GM12878 (cell line): ENCODE data around the gene FAM114A2. TPM values are rescaled to one million over a fixed set of nuclear protein-coding genes. Genes with fewer than 3 reads are reported as not detected.

Experiments
- ATAC-seq: fragments of 200-7000 bp; cut with Tn5 transposase; 3 replicates; pipeline ENCODE4 v1.9.1; 2020; ENCODE audit warnings: mild to moderate bottlenecking, moderate library complexity
- BruUV-seq: library from RNA; stranded (reverse); fragments of 400-500 nt; replicated peaks from 2 replicates; lab custom pipeline; 2021; lab: Mats Ljungman, UMichigan
- CTCF ChIA-PET: fragments of 300-600 bp; sonication (Branson Sonifier 250); formaldehyde crosslinking; extraction: SDS; loops from one replicate; lab custom pipeline; 2021; ENCODE audit warnings: inconsistent platforms; lab: Yijun Ruan, JAX
- POLR2A ChIA-PET: fragments of 350-600 bp; formaldehyde crosslinking; extraction: SDS; loops from one replicate; lab custom pipeline; 2021; ENCODE audit warnings: inconsistent platforms; lab: Charles Lee
- RAD21 ChIA-PET: fragments of 300-600 bp; sonication (Branson Sonifier 250); formaldehyde crosslinking; loops from one replicate; lab custom pipeline; 2023; ENCODE audit warnings: antibody characterized with exemption; ENCODE audit not compliant: unreplicated experiment; lab: Charles Lee
- SMC1A ChIA-PET: fragments of 300-600 bp; sonication (Branson Sonifier 250); formaldehyde crosslinking; loops from one replicate; lab custom pipeline; 2023; ENCODE audit not compliant: unreplicated experiment, uncharacterized antibody; lab: Charles Lee
- DNase-seq: peaks from one replicate; pipeline ENCODE4 v3.0.0-alpha.2; 2011; ENCODE audit warnings: low read depth, low spot score
- FAIRE-seq: peaks from 3 replicates; lab custom pipeline; 2011; peaks lifted over from hg19 to GRCh38; lab: Jason Lieb, UNC
- H2AFZ ChIP-seq: 2 replicates; pipeline ENCODE4 v1.6.0; 2011; ENCODE audit warnings: low read depth, low read length, control low read depth; ENCODE audit not compliant: control insufficient read depth
- H3K27ac ChIP-seq: 2 replicates; pipeline ENCODE4 v1.5.1; 2011; ENCODE audit warnings: control low read depth; ENCODE audit not compliant: control insufficient read depth, insufficient read depth
- H3K27me3 ChIP-seq, 2 experiments: replicated peaks in 1 of 2; 2 replicates each; pipeline versions ENCODE4 v1.6.0 to v1.6.1; 2011; ENCODE audit warnings: low read length in 1 of 2; ENCODE audit not compliant: control insufficient read depth in 2 of 2, insufficient read depth in 2 of 2
- H3K36me3 ChIP-seq, 2 experiments: 2 replicates each; pipeline ENCODE4 v1.5.1; 2011; ENCODE audit warnings: low read length in 1 of 2; ENCODE audit not compliant: control insufficient read depth in 2 of 2, insufficient read depth in 2 of 2
- H3K4me1 ChIP-seq: 2 replicates; pipeline ENCODE4 v1.6.1; 2011; ENCODE audit warnings: mild to moderate bottlenecking, low read length, moderate library complexity, mixed read lengths; ENCODE audit not compliant: control insufficient read depth, insufficient read depth
- H3K4me2 ChIP-seq: 2 replicates; pipeline ENCODE4 v1.6.0; 2011; ENCODE audit warnings: control low read depth; ENCODE audit not compliant: control insufficient read depth, insufficient read depth
- H3K4me3 ChIP-seq: fragments of 200-600 bp; sonication (generic); 2 replicates; pipeline ENCODE4 v1.5.1; 2016
- H3K79me2 ChIP-seq: 2 replicates; pipeline ENCODE4 v1.6.0; 2011; ENCODE audit warnings: low read length; ENCODE audit not compliant: control insufficient read depth, insufficient read depth
- H3K9ac ChIP-seq: 2 replicates; pipeline ENCODE4 v1.8.0; 2011; ENCODE audit warnings: low read length, control low read depth, mixed read lengths; ENCODE audit not compliant: control insufficient read depth, insufficient read depth
- H3K9me3 ChIP-seq: replicated peaks from 3 replicates; pipeline ENCODE4 v1.5.1; 2011; ENCODE audit warnings: mild to moderate bottlenecking, low read length; ENCODE audit not compliant: control insufficient read depth, insufficient read depth
- H4K20me1 ChIP-seq: 2 replicates; pipeline ENCODE4 v1.6.0; 2011; ENCODE audit not compliant: control insufficient read depth, insufficient read depth
- CBX5 ChIP-seq: sonication (generic); IDR thresholded peaks from 2 replicates; pipeline ENCODE4 v1.6.1; 2016; ENCODE audit warnings: low read depth, moderate library complexity, mild to moderate bottlenecking, inconsistent platforms
- WGBS: methylation state at CpG from one replicate; pipeline ENCODE4 v1.1.6; 2016; ENCODE audit warnings: low lambda C conversion rate; ENCODE audit not compliant: insufficient replicate concordance, insufficient coverage; ENCODE audit errors: missing lambda C conversion rate; 5-methylcytosine and 5-hydroxymethylcytosine counted together
- in situ Hi-C: fragments of 300-500 bp; cut with MboI; formaldehyde crosslinking; loops from 9 replicates; pipeline ENCODE4 v1.14.3; 2018; ENCODE audit warnings: mixed read lengths
- intact Hi-C: fragments of 100-400 bp; cut with micrococcal nuclease; formaldehyde crosslinking; loops from one replicate; pipeline ENCODE4 v1.14.2; 2022; ENCODE audit not compliant: unreplicated experiment
- polyA plus RNA-seq, 11 experiments: library from polyadenylated mRNA; depleted of rRNA in 4 of 11; unstranded in 6 of 11; stranded (reverse) in 5 of 11; fragments of >200 nt; fragmentation: Nextera tagmentation in 4 of 11; fragmentation: Illumina TruSeq in 1 of 11; extraction: Ambion mirVana in 4 of 11; extraction: Trizol in 1 of 11; gene quantifications; 1 replicate in 1 of 11; 2 replicates in 10 of 11; pipeline versions ENCODE4 v1.2.1 to v1.2.3, GENCODE V29; 2011 to 2016; ENCODE audit warnings: inconsistent platforms in 2 of 11, missing spikeins in 2 of 11, low read depth in 1 of 11
- total RNA-seq, 4 experiments: library from RNA; depleted of rRNA in 3 of 4; stranded (reverse); fragments of >200 nt in 3 of 4; fragmentation: Illumina TruSeq in 1 of 4; extraction: Trizol in 1 of 4; gene quantifications; 2 replicates each; pipeline versions ENCODE4 v1.2.1 to v1.2.3, GENCODE V29; 2013 to 2021
- TF ChIP-seq, protein P1 (sequence below): fragments of 450-650 bp; IDR thresholded peaks from 2 replicates; pipeline ENCODE4 v1.6.1; 2017; ENCODE audit warnings: low read depth, mild to moderate bottlenecking, moderate library complexity
- TF ChIP-seq, protein P2 (sequence below): IDR thresholded peaks from 2 replicates; pipeline ENCODE4 v1.6.1; 2012; ENCODE audit warnings: low read depth, low read length, improper control_type of control experiment

FAM114A2 gene
- total and polyA plus RNA-seq, 10 of the 15 experiments (the other 5 are each of a cell fraction or from before 2014, with no cell fraction given) = 16.8 to 32.8 (median 24.3) TPM

DNA sequence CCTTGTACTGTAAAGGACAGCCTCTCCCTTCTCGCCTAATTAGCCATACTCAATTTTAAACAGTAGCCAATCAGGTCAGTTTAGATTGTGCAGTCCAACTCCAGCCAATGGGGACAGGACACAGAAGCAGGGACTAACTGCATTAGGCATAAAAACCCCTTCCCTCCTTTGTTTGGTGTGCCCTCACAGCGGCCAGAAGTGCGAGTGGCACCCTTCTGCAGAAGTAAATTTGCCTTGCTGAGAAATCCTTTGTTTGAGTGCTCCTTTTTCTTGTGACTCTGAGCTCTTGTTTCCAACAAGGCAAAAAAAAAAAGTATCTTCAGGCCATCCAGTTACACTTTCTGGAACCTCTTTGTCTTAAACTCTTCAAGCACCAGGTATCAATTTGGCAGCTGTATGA is 97.4 kb downstream of the FAM114A2 start:
- intact Hi-C loops = no loop called here
- in situ Hi-C loops = no loop called here
- ChIA-PET CTCF (no interaction called here), RAD21 (no interaction called here), POLR2A (no interaction called here), SMC1A (interaction anchor here (0.6 kb wide), 1 partner anchor 9 kb away, joined by 4 read pairs; no protein-coding TSS in a partner anchor)
- no TSS peak for BruUV-seq
- no peak overlapping the region for H3K4me2 ChIP-seq
- H3K79me2 ChIP-seq = no peaks in the 10 kb centered on the region
- TF ChIP-seq, protein P1, sequence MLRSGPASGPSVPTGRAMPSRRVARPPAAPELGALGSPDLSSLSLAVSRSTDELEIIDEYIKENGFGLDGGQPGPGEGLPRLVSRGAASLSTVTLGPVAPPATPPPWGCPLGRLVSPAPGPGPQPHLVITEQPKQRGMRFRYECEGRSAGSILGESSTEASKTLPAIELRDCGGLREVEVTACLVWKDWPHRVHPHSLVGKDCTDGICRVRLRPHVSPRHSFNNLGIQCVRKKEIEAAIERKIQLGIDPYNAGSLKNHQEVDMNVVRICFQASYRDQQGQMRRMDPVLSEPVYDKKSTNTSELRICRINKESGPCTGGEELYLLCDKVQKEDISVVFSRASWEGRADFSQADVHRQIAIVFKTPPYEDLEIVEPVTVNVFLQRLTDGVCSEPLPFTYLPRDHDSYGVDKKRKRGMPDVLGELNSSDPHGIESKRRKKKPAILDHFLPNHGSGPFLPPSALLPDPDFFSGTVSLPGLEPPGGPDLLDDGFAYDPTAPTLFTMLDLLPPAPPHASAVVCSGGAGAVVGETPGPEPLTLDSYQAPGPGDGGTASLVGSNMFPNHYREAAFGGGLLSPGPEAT = no peak
- TF ChIP-seq CBX5 = 0 out of 2 replicates have a peak, but pooled peaks have one; percentile 70
- TF ChIP-seq, protein P2, sequence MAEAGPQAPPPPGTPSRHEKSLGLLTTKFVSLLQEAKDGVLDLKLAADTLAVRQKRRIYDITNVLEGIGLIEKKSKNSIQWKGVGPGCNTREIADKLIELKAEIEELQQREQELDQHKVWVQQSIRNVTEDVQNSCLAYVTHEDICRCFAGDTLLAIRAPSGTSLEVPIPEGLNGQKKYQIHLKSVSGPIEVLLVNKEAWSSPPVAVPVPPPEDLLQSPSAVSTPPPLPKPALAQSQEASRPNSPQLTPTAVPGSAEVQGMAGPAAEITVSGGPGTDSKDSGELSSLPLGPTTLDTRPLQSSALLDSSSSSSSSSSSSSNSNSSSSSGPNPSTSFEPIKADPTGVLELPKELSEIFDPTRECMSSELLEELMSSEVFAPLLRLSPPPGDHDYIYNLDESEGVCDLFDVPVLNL = no peak
- 55% methylated on average over 3 of the region's 3 CpGs for WGBS
- ATAC-seq (no peak), FAIRE-seq (no peak), DNase-seq (no peak)
- H3K27me3 ChIP-seq = no peaks in the 10 kb centered on the region
- H3K36me3 ChIP-seq = no peaks in the 10 kb centered on the region
- H3K27ac ChIP-seq = no peak overlapping the region
- H3K4me1 ChIP-seq = no peaks in the 10 kb centered on the region
- H4K20me1 ChIP-seq = no peaks in the 10 kb centered on the region
- H2AFZ ChIP-seq = no peak overlapping the region
- H3K4me3 ChIP-seq = no peak overlapping the region
- no peak overlapping the region for H3K9ac ChIP-seq
- peaks cover 8% of the 10 kb centered on the region for H3K9me3 ChIP-seq

Other genes starting within 250 kb of the FAM114A2 start
- gene MFAP3, start 57 bp upstream of the FAM114A2 start, total RNA-seq (2014; rRNA removed) = 17.7 and 25.7 TPM in 2 replicates
- 21.5 and 22.9 TPM in 2 replicates for gene MFAP3, start 57 bp upstream of the FAM114A2 start, total RNA-seq (2014; rRNA removed; fragmentation: Illumina TruSeq; extraction: Trizol)
- gene MFAP3, start 57 bp upstream of the FAM114A2 start, total RNA-seq (2021) = 11.6 and 11.8 TPM in 2 replicates
- gene MFAP3, start 57 bp upstream of the FAM114A2 start, polyA plus RNA-seq (2011; rRNA removed) = 20.3 and 25.5 TPM in 2 replicates
- gene MFAP3, start 57 bp upstream of the FAM114A2 start, polyA plus RNA-seq (2014; fragmentation: Illumina TruSeq; extraction: Trizol) = 18.3 and 29.1 TPM in 2 replicates
- gene MFAP3, start 57 bp upstream of the FAM114A2 start, polyA plus RNA-seq (2014; fragmentation: Nextera tagmentation; extraction: Ambion mirVana) = 1 to 10 TPM; 2.5 to 4.4 TPM
- 10.7 and 14.7 TPM in 2 replicates for gene MFAP3, start 57 bp upstream of the FAM114A2 start, polyA plus RNA-seq (2014; rRNA removed)
- gene MFAP3, start 57 bp upstream of the FAM114A2 start, polyA plus RNA-seq (2016; fragmentation: Nextera tagmentation; extraction: Ambion mirVana) = 10 to 100 TPM in 1 of 2 experiments, 1 to 10 TPM in 1; 9.0 to 12.1 TPM
- gene GALNT10, start 151.8 kb upstream of the FAM114A2 start, total RNA-seq (2014; rRNA removed) = 18.1 and 18.6 TPM in 2 replicates
- 15.3 and 15.5 TPM in 2 replicates for gene GALNT10, start 151.8 kb upstream of the FAM114A2 start, total RNA-seq (2014; rRNA removed; fragmentation: Illumina TruSeq; extraction: Trizol)
- 26.0 and 27.9 TPM in 2 replicates for gene GALNT10, start 151.8 kb upstream of the FAM114A2 start, total RNA-seq (2021)
- 21.2 and 27.6 TPM in 2 replicates for gene GALNT10, start 151.8 kb upstream of the FAM114A2 start, polyA plus RNA-seq (2011; rRNA removed)
- 24.9 and 35.4 TPM in 2 replicates for gene GALNT10, start 151.8 kb upstream of the FAM114A2 start, polyA plus RNA-seq (2014; fragmentation: Illumina TruSeq; extraction: Trizol)
- gene GALNT10, start 151.8 kb upstream of the FAM114A2 start, polyA plus RNA-seq (2014; fragmentation: Nextera tagmentation; extraction: Ambion mirVana) = 1 to 10 TPM; 4.5 to 4.8 TPM
- gene GALNT10, start 151.8 kb upstream of the FAM114A2 start, polyA plus RNA-seq (2014; rRNA removed) = 14.9 and 15.7 TPM in 2 replicates
- 10 to 100 TPM in 1 of 2 experiments, 1 to 10 TPM in 1; 3.9 to 11.5 TPM for gene GALNT10, start 151.8 kb upstream of the FAM114A2 start, polyA plus RNA-seq (2016; fragmentation: Nextera tagmentation; extraction: Ambion mirVana)